SK-N-SH treated with all-trans-retinoic acid at 6 μM for 48 hours (cell line): Measurements from ENCODE around the gene AMPD1.

Experiments used
- ATAC-seq: fragments of 200-7000 bp; cut with Tn5 transposase; 3 replicates; pipeline ENCODE4 v1.9.1; 2020; ENCODE audit warnings: mild to moderate bottlenecking, moderate library complexity
- ARNTL ChIP-seq: fragments of 450-650 bp; formaldehyde crosslinking; IDR thresholded peaks from 2 replicates; pipeline ENCODE4 v1.5.0; 2020; ENCODE audit warnings: low read depth, mild to moderate bottlenecking, moderate library complexity, borderline replicate concordance
- CSDC2 ChIP-seq: fragments of 250-450 bp; sonication (Bioruptor Pico); IDR thresholded peaks from 2 replicates; pipeline ENCODE4 v1.5.0; 2020; ENCODE audit warnings: mild to moderate bottlenecking, moderate library complexity
- ESRRG ChIP-seq: fragments of 250-450 bp; sonication (Bioruptor Pico); IDR thresholded peaks from 2 replicates; pipeline ENCODE4 v1.6.1; 2021; ENCODE audit warnings: mild to moderate bottlenecking
- GLIS3 ChIP-seq: fragments of 250-450 bp; sonication (Bioruptor Pico); IDR thresholded peaks from 2 replicates; pipeline ENCODE4 v1.5.0; 2020; ENCODE audit warnings: mild to moderate bottlenecking, moderate library complexity
- OSR1 ChIP-seq: fragments of 250-450 bp; sonication (Bioruptor Pico); IDR thresholded peaks from 2 replicates; pipeline ENCODE4 v1.8.0; 2022; ENCODE audit warnings: moderate library complexity, mild to moderate bottlenecking, inconsistent platforms
- PPARA ChIP-seq: fragments of 250-450 bp; sonication (Bioruptor Pico); IDR thresholded peaks from 2 replicates; pipeline ENCODE4 v1.5.0; 2020; ENCODE audit warnings: mild to moderate bottlenecking, borderline replicate concordance
- RARB ChIP-seq: fragments of 250-450 bp; sonication (Bioruptor Pico); IDR thresholded peaks from 2 replicates; pipeline ENCODE4 v1.8.0; 2021; ENCODE audit warnings: mild to moderate bottlenecking, moderate library complexity
- SNAI2 ChIP-seq: fragments of 250-450 bp; sonication (Bioruptor Pico); IDR thresholded peaks from 2 replicates; pipeline ENCODE4 v1.5.0; 2020; ENCODE audit warnings: mild to moderate bottlenecking, moderate library complexity
- TCF4 ChIP-seq: fragments of 250-450 bp; sonication (Bioruptor Pico); IDR thresholded peaks from 2 replicates; pipeline ENCODE4 v1.8.0; 2021; ENCODE audit warnings: mild to moderate bottlenecking, moderate library complexity, borderline replicate concordance
- TOX ChIP-seq: fragments of 250-450 bp; sonication (Bioruptor Pico); IDR thresholded peaks from 2 replicates; pipeline ENCODE4 v1.8.0; 2021; ENCODE audit warnings: mild to moderate bottlenecking, moderate library complexity, borderline replicate concordance
- TSHZ2 ChIP-seq: fragments of 250-450 bp; sonication (Bioruptor Pico); IDR thresholded peaks from 2 replicates; pipeline ENCODE4 v1.5.0; 2020; ENCODE audit warnings: mild to moderate bottlenecking, moderate library complexity
- ZC3H10 ChIP-seq: fragments of 250-450 bp; sonication (Bioruptor Pico); IDR thresholded peaks from 2 replicates; pipeline ENCODE4 v1.5.1; 2021; ENCODE audit warnings: mild to moderate bottlenecking, moderate library complexity
- ZFP30 ChIP-seq: fragments of 450-650 bp; formaldehyde crosslinking; IDR thresholded peaks from 2 replicates; pipeline ENCODE4 v1.5.0; 2022; ENCODE audit warnings: mild to moderate bottlenecking, moderate library complexity
- ZNF565 ChIP-seq: fragments of 450-650 bp; formaldehyde crosslinking; conservative IDR thresholded peaks from 2 replicates; pipeline ENCODE4 v1.5.0; 2020; ENCODE audit warnings: low read depth, mild to moderate bottlenecking, moderate library complexity
- ZNF70 ChIP-seq: fragments of 450-650 bp; formaldehyde crosslinking; IDR thresholded peaks from 2 replicates; pipeline ENCODE4 v1.5.0; 2020; ENCODE audit warnings: mild to moderate bottlenecking, moderate library complexity
- ZNF8 ChIP-seq: fragments of 450-650 bp; formaldehyde crosslinking; IDR thresholded peaks from 2 replicates; pipeline ENCODE4 v1.5.0; 2020; ENCODE audit warnings: mild to moderate bottlenecking, moderate library complexity
- TF ChIP-seq, protein P1 (sequence below): fragments of 250-450 bp; sonication (Bioruptor Pico); IDR thresholded peaks from 2 replicates; pipeline ENCODE4 v1.8.0; 2020; ENCODE audit warnings: mild to moderate bottlenecking, moderate library complexity, borderline replicate concordance
- TF ChIP-seq, protein P2 (sequence below): fragments of 250-450 bp; sonication (Bioruptor Pico); IDR thresholded peaks from 2 replicates; pipeline ENCODE4 v1.5.1; 2020; ENCODE audit warnings: low read depth, mild to moderate bottlenecking, moderate library complexity
- TF ChIP-seq, protein P3 (sequence below): fragments of 250-450 bp; sonication (Bioruptor Pico); IDR thresholded peaks from 2 replicates; pipeline ENCODE4 v1.5.1; 2021; ENCODE audit warnings: mild to moderate bottlenecking, moderate library complexity

AMPD1 gene

GRCh38 chr1:114695430-114696058 is at the start of gene AMPD1:
Gene AMPD1 (minus strand): TSS chr1:114695546. CDS start chr1:114695471, 75 bp downstream.
- no peak for ATAC-seq
- TF ChIP-seq, protein P1, sequence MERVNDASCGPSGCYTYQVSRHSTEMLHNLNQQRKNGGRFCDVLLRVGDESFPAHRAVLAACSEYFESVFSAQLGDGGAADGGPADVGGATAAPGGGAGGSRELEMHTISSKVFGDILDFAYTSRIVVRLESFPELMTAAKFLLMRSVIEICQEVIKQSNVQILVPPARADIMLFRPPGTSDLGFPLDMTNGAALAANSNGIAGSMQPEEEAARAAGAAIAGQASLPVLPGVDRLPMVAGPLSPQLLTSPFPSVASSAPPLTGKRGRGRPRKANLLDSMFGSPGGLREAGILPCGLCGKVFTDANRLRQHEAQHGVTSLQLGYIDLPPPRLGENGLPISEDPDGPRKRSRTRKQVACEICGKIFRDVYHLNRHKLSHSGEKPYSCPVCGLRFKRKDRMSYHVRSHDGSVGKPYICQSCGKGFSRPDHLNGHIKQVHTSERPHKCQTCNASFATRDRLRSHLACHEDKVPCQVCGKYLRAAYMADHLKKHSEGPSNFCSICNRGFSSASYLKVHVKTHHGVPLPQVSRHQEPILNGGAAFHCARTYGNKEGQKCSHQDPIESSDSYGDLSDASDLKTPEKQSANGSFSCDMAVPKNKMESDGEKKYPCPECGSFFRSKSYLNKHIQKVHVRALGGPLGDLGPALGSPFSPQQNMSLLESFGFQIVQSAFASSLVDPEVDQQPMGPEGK (CRISPR knock-in tag) = no peak
- TF ChIP-seq ZC3H10 (CRISPR knock-in tag) (no peak), GLIS3 (CRISPR knock-in tag) (no peak), ZNF8 (CRISPR knock-in tag) (no peak), RARB (no peak), SNAI2 (CRISPR knock-in tag) (no peak), PPARA (CRISPR knock-in tag) (no peak), ZNF565 (CRISPR knock-in tag) (no peak), ESRRG (CRISPR knock-in tag) (no peak), ARNTL (no peak), ZFP30 (no peak), TSHZ2 (CRISPR knock-in tag) (no peak), TOX (CRISPR knock-in tag) (no peak), ZNF70 (CRISPR knock-in tag) (no peak), OSR1 (CRISPR knock-in tag) (no peak), CSDC2 (no peak)
- TF ChIP-seq, protein P2, sequence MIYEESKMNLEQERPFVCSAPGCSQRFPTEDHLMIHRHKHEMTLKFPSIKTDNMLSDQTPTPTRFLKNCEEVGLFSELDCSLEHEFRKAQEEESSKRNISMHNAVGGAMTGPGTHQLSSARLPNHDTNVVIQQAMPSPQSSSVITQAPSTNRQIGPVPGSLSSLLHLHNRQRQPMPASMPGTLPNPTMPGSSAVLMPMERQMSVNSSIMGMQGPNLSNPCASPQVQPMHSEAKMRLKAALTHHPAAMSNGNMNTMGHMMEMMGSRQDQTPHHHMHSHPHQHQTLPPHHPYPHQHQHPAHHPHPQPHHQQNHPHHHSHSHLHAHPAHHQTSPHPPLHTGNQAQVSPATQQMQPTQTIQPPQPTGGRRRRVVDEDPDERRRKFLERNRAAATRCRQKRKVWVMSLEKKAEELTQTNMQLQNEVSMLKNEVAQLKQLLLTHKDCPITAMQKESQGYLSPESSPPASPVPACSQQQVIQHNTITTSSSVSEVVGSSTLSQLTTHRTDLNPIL = no peak
- TF ChIP-seq, protein P3, sequence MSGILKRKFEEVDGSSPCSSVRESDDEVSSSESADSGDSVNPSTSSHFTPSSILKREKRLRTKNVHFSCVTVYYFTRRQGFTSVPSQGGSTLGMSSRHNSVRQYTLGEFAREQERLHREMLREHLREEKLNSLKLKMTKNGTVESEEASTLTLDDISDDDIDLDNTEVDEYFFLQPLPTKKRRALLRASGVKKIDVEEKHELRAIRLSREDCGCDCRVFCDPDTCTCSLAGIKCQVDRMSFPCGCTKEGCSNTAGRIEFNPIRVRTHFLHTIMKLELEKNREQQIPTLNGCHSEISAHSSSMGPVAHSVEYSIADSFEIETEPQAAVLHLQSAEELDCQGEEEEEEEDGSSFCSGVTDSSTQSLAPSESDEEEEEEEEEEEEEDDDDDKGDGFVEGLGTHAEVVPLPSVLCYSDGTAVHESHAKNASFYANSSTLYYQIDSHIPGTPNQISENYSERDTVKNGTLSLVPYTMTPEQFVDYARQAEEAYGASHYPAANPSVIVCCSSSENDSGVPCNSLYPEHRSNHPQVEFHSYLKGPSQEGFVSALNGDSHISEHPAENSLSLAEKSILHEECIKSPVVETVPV (CRISPR knock-in tag) = no peak

- ATAC-seq = no peak
- TF ChIP-seq, protein P3 (CRISPR knock-in tag) = no peak
- TF ChIP-seq ESRRG (CRISPR knock-in tag) = no peak
- TF ChIP-seq ZNF565 (CRISPR knock-in tag) = no peak
- no peak for TF ChIP-seq TCF4 (CRISPR knock-in tag)
- no peak for TF ChIP-seq TOX (CRISPR knock-in tag)
- no peak for TF ChIP-seq CSDC2
- no peak for TF ChIP-seq ZNF70 (CRISPR knock-in tag)
- TF ChIP-seq TSHZ2 (CRISPR knock-in tag) = no peak
- TF ChIP-seq PPARA (CRISPR knock-in tag) = no peak
These were observed 46.8 kb upstream of the AMPD1 start for GRCh38 chr1:114741963-114742746.
